Left forelimb (tissue), 1 donor: Measurements from ENCODE around the gene PSMB7.

Experiments used
- DNase-seq: peaks from one replicate; pipeline ENCODE4 v3.0.0-alpha.2; 2018; ENCODE audit warnings: low spot score

Gene PSMB7

DNA sequence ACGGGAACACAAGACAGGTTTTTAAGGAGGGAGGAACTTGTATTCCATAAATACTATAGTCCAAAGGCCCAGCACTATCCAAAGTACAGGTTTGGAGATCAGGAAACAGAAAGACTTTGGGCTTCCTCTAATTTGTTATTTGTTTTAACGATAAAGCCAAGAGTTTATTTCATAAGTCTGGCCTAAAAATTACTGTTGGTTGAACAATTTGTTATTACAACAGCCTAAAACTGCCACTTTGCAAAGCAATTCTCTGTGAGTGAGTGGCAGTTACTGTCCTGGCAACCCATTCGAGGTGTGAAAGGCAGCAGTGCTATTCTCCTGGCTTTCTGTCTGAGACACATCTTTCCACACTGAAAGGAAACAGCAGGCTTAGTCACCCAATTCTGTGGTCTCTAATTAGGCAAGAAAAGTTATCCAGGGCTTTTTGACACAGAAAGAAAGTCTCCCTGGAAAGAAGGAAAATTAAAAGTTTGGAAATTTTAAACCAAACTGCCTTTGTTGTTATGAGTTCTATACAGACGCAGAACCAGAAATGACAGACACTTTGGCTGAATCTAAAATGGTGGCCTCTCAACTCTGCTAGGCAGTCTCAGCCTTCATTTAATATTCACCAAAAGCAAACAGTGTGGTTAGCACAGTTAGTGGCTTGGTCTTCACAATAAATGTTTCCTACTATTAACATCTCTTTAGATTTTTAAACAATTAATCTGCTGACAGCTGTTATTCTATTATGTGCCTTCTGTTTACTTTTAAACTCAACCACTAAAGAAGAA, 33.9 kb downstream of the PSMB7 start:
- DNase-seq: no peak

DNA sequence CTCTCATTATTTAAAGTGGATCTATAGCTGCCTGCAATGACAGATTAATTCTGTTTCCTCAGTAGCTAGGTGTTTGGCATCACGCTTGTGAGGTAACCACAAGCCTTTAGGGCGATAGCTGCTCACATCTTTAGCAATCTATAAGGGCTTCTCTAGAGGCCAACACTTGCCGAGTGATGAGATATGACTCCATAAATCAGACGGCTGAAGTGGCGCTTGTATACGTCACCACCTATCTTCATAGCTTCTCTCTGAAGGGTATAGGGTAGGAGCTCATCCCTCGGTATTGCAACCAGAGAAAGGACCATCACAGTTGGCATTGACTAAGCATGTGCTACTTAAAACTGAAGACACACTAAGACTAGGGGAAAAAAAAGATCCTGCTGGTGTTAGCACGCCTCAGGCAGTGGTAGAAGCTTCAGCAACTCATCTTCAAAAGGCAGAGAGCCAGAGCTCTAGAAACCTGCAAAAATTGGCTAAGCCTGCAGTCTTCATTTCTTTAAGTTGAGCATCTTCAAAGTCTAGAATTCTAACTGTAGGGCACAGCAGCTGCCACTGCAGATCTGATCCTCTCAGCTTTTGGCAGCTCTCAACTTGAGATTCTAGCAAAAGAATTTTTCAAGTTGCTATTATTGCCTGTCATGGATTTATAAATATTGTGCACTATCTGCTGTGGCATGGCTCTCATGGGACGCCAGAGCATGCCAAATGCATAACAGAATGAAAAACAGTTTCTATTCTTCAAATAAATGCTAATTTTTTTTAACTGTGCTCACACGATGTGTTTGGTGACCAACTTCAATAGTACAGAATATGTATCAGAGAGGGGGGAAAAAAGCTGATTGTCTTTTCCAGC, 37.5 kb downstream of the PSMB7 start:
- DNase-seq: no peak

DNA sequence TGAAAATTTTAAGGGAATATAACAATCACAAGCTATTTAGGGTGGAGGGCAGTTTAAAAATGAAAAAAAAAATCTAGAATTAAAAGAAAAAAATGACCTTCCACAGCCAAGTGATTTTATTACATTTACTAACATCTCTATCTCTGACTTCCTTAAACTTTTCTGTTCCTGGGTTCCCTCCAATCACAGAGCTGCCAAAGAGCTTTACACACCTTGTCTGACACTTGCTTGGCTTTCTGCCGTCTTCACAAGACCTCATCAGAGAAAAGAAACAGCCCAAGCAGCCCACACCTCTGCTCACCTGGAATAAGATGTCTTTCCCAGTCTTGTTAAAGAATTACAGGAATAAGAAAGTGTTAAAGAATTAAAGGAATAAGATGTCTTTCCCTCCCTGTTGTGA, 38.9 kb downstream of the PSMB7 start:
- DNase-seq: no peak

DNA sequence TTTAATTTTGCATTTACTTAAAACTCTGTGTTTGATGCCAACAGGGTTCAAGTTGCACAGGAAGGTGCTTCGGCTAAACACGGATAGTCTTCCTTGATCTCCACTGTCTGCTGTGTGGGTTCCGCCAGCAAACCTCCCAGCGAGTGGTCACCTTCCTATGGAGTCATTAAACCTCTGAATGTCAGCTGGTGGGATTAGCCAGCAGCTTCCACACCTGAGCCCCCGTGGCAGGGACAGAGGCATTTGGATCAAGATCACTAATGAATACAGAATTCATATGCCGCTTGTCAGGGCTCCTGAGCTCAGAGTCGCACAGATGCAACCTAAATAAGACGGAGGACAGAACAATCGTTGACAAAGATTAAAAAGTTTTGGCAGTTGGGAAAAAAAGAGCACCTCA, 39.5 kb downstream of the PSMB7 start:
- no peak for DNase-seq

DNA sequence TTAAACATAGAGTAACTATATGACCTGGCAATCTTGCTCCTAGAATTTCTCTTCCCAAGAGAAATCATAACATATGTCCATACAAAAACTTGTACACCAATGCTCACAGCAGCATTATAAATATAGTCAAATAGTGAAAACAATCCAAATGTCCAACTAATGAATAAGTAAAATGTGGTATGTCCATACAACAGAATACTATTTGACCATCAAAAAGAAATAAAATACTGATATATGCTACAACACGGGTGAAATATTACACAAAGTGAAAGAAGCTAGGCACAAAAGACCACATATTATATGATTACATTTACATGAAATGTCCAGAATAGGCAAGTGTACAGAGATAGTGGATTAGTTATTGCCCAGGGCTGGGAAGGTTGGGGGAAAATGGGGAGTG, 41.4 kb downstream of the PSMB7 start:
- DNase-seq: no peak

DNA sequence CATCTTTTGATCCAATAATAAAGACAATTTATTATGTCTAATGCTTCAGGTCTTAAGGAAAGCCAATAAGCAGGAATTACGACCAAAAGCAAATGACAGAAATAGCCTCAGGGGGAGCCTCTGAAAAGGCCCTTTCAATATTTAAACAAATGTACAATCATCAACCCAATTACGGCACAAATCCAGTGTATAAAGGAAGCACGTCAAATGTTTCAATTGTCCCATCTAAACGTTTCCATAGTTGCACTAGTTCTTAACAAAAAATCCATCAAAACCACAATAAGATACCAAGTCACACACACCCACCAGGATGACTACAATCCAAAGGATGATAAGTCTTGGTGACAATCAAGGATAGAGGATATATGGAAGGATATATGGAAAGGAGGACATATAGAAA, 41.9 kb downstream of the PSMB7 start:
- DNase-seq: no peak

DNA sequence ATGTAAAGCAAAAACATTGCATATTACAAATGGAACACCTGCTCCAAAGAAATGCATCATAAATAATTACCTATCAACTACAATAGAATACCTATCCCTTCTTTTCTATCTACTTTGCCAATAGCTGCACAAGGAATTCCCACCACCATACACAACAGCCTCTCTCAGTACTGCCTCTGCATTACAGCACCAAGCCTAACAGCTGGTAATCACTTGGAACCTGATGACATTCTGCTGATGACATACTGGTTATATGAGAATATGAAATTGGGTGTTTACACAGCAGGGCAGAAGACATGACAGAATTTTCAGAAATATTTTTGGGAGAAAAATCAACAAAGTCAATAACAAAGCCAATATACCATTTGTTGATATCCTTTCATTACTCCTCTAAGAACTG, 43.2 kb downstream of the PSMB7 start:
- DNase-seq: no peak

DNA sequence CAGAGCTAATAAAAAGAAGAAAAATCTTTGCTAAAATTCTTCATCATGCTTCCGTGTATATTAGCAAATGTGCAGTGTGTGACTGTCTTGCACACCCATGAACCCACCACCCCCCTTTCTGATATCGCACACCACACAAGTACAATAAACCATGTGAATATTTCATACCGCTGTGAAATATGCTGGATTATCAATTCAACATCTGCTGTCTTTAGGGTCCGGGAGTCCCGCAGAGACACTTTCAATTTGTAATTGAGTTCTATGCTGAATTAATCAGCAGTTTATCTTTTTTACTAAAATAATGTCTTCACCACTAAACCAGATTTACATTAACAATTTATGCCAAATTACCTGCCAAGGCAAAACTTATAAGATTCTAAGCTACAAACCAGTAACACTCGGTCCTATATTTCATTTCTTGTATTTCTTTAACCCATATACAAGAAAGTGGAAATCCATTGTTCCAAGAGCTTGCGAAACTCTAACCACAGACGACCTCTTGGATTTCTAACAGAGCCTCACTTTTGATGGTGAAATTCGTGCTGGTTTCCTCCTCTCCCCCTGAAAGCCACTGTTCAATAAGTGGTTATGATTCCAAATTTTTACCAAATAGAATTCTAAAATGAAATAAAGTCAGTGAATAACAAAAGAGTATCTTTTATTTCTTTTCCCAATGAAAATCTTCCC, 44.2 kb downstream of the PSMB7 start:
- no peak for DNase-seq

DNA sequence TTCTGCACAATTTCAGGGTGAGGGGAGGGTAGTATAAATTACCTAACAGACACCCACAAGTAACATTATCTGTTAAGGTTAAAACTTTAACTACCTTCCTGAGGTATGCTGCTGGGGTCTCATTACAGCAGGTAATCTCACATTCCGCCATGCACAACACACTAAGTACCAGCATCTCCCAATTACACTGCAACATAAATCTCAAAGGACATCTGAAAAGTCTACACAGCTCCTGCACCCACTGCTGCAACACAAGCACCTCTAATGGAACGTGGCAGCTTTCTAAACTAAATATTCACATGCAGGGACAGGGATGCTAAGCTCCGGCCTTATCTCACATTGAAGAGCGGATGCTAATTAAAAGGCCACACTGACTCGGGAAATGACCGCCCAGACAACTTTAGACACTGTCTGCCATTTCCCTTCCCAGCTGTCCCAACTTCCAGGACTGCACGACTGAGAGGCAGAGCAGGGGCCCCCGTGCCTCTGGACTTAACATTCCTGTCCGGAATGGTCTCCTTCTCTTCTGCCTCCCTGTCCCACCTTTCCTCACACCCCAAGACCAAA, 45.9 kb downstream of the PSMB7 start:
- DNase-seq: no peak

DNA sequence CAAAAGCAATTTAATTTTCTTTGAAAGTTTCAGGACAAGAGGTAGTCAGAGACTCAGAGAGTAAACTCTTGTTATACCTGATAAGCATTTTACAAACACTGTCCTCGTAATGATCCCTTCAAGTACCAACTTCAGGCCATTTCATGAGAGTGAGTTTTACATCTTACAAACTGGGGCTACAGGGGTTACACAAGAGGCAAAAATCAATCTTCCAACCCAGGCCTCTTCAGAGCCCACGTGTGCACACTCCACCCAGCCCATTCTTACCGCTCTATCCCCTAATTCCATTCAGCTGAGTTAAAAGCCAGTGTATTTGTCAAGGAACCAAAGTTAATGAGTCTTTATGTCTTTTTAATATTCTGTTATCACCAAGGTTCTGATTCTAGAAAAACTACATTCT, 46.5 kb downstream of the PSMB7 start:
- DNase-seq: no peak

DNA sequence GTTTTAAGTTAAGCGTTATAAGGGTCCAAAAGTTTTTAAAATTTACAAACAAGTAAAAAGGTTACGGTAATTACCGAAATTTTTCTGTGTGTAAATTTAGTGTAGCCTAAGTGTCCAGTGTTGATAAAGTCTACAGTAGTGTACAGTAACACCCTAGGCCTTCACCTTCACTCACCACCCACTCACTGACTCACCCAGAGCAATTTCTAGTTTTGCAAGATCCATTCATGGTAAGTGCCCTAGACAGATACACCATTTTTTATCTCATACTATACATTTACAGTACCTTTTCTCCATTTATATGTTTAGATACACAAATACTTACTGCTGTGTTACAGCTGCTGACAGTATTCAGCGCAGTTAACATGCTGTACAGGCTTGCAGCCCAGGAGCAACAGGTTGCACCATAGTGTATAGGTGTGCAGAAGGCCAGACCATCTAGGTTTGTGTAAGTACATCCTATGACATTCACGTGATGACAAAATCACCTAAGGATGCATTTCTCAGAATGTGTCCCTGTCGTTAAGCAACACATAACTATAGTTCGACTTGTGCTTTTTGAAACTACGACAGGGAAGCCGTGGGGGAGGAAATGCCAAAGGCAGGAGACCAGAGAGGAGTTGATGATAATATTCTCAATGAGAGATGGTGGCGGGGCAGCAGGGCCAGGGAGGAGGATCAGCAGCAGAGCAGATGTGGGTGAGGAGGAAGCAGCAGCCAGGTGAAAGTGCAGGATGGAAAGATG, 48.6 kb downstream of the PSMB7 start:
- DNase-seq: no peak

DNA sequence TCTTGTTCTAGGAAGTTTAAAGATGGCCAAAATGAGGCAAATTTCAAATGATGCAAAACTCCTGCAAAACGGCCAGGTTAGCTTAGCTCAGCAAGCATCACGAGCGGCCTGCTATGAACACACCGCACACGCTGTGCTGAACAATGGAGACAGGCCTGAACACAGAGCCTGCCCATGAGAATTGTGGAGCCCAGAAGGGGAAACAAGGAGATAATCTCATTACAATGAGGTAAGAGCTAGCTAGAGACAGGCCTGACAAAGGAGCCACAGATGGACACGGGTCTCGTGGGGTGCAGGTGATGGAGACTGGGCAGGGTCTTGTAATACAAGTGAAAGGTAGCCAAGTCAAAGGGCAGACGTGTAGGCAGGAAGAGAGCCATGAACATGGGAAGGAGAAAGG, 50.2 kb downstream of the PSMB7 start:
- DNase-seq: no peak

DNA sequence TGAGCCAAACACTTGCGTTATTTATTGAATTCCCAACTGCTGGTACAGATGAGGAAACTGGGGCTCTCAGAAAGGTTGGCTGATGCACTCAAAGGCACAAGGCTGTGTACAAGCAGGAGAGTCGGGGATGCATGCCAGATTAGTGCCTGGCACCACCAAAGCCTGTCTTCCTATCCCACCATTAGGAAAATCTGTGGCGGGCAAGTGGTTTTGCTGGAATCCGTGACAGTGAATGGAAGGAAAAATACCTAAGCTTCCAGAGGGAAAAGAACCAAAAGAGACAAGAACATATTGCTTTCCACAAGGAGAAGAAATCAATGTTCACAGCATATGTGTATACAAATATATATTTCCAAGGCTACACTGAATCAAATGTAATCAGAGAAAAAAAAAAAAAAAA, 51.1 kb downstream of the PSMB7 start:
- no peak for DNase-seq

DNA sequence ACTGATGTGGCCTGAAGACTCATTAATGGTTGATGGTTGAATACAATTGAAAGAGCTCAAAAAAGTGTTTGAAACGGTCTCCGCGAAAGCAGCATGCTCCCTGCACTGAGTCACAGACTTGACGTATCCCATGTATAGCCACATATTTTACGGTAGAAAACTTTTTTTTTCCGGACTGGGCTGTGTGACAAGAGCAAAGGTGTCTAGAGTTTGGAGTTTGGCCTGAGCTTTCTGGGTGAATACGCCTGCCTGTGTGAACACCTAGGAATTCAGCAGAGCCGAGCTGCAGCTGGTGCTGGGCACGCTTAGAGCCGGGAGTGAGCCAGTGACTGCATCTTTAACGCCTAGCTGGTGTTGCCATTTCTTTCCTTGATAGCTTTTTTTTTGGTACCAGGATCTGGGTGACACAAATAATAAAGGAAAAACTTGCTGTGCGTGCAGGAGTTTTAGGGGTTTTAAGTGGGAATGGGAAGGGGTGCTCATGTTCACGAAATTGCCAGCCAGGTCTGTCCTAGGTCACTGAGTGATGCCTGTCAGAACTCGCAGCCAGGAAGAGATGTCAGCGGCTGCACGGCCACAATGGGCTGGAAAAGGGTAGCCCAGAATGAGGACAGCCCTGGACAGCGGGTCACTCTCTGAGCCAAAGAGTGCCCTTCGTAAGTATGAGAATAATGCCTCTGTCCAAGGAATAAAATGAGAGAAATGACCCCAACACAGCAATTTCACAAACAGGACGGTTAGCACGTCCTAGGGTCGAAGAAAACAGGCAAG, 51.7 kb downstream of the PSMB7 start:
- no peak for DNase-seq

DNA sequence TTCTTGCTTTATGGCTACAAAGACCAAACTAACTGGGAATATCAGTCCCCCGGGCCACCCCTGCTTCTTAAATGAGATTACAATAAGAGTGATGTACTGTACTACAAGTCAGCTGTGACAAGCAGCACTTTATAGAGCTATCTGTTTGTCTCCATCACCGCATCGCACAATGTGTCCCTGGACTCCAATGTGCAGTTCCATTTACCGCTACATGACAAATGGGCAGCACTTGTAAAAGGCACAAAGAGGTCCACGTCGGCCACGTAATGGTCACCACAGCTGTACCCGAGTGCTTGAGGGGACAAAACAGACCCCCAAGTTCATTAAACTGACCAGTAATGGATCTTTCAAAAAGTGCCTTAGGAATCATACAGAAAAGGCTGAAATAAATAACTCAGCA, 54.1 kb downstream of the PSMB7 start:
- no peak for DNase-seq

DNA sequence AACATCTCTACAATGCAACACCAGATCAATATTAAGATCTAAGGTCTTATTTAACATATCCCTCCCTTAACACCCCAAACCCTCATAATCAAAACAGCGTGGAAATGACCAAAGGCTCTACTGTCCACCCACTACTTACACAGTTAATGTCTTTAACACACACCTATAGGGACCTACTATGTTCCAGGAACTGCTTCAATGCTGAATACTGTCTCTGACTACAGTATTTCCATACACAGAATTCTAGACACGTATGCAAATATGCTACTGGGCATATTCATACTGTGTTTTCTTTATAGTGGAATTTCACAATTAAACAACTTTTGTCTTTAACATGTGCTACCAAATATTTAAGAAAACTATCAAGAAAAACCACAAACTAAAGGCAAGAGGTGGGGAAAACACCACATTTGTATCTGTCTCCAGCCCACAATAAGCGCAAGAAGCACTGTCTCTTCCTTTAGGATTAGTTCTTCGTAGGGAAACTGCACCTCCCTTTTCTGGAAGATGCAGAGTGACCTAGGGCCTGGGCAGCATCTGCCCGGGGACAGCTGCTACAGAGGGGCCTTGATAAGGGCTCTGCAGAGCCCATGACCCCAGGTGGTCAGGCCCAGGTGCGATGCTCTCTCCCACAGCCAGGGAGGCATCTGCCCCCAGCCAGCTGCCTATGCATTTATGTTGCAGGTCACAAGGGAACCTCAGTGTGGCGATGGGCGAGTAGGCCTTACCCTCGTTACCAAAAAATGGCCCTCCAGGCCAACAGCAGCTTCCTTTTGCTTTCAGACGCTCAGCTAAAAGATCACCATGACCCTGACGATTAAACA, 55.2 kb downstream of the PSMB7 start:
- no peak for DNase-seq

DNA sequence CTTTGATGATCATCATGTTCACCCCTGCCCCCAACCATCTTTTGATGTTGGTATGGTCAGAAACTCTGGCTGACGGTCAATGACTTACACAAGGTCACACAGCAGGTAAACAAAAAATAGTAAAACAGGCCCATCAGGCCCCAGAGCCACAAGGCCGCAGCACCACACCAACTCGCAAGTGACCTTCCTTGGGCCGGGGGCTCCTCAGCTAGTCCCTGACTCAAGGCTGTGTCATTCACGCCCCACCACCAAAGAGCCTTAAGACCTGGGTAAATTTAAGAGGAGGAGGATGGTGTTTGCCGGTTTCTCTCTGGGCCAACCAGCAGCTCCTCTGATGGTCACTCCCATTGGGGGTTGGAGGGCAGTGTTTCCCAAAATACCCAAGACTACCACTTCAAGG, 55.8 kb downstream of the PSMB7 start:
- DNase-seq: peak; percentile 57

DNA sequence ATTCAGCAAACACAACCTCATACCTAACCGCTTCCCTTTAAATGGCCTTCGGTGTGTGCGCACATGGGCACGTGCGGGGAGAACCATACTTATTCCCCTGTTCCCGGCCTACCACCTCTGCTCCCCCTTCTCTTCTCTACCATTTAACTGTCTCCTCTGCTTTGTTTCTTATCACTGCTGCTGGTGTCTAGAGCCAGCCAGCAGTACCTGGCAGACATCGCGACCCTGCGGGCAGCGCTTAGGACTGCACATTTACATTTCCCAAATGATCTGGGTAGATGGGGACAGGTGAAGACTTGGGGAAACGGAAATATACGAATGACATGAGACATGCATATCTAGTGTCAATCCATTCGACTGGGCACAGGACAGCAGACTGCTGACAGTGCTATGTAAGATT, 56.6 kb downstream of the PSMB7 start:
- peak; percentile 61 for DNase-seq

DNA sequence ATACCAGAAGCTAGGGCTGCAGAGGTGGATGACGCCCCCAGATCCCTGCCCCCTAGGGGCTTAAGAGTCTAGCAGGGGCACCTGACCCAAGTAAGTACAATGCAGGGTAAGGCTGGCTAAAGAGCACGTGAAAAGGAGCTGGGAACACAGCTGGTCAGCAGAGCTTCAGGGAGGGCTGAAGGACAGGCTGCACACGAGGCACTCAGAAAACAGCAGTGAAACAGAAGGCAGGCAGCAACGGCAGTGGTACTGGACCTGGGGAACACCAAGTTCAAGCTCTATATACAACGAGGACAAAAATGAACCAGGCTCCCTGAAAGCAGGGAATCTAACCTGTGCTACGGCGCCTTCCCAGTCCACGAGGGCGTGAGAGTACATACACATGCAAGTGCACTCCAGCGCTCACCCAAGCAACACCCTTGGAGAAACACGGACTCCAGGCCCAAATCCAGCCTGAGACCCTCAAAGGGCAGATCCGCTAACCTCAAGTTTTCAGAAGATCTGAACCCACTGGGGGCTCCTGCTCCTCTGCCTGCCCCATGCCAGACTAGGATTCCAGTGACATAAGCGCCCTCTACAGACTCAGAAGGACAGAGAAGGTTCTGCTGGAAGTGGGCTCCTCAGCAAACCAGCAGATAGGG, 57.4 kb downstream of the PSMB7 start:
- peak; percentile 53 for DNase-seq
